IMR-90 (cell line): ENCODE results near the gene ATP10D. TPM values are rescaled to one million over a fixed set of nuclear protein-coding genes. Genes with fewer than 3 reads are reported as not detected.

Experiments used
- ATAC-seq: fragments of 200-7000 bp; cut with Tn5 transposase; 2 replicates; pipeline ENCODE4 v1.9.1; 2020; ENCODE audit warnings: low read depth, mild to moderate bottlenecking, moderate library complexity
- BruUV-seq: library from RNA; stranded (reverse); fragments of 400-500 nt; replicated peaks from 2 replicates; lab custom pipeline; 2021; lab: Mats Ljungman, UMichigan
- CTCF ChIA-PET: fragments of 300-600 bp; formaldehyde crosslinking; extraction: SDS; loops from one replicate; lab custom pipeline; 2021; ENCODE audit warnings: antibody characterized with exemption; lab: Yijun Ruan, JAX
- POLR2A ChIA-PET: fragments of 300-600 bp; sonication (Branson Sonifier 250); formaldehyde crosslinking; loops from one replicate; lab custom pipeline; 2022; ENCODE audit warnings: antibody characterized with exemption; ENCODE audit not compliant: unreplicated experiment; lab: Charles Lee
- DNase-seq: peaks from one replicate; pipeline ENCODE4 v3.0.0; 2013
- H2AFZ ChIP-seq: replicated peaks from 2 replicates; pipeline ENCODE3; 2013; ENCODE audit warnings: low read length, mild to moderate bottlenecking; ENCODE audit not compliant: poor library complexity
- H2AK5ac ChIP-seq: 2 replicates; pipeline ENCODE4 v1.6.1; 2013; ENCODE audit warnings: low read depth, low read length, inconsistent platforms
- H2AK9ac ChIP-seq: replicated peaks from 2 replicates; pipeline ENCODE3; 2013; ENCODE audit warnings: mild to moderate bottlenecking, low read depth, low read length, moderate library complexity; ENCODE audit not compliant: poor library complexity
- H2BK120ac ChIP-seq: 2 replicates; pipeline ENCODE4 v1.6.1; 2013; ENCODE audit warnings: low read depth, low read length, inconsistent platforms
- H2BK15ac ChIP-seq: 3 replicates; pipeline ENCODE4 v1.6.1; 2013; ENCODE audit warnings: low read depth, low read length, inconsistent platforms
- H2BK20ac ChIP-seq: 2 replicates; pipeline ENCODE4 v1.6.1; 2013; ENCODE audit warnings: low read depth, mild to moderate bottlenecking, inconsistent platforms, low read length, moderate library complexity
- H2BK5ac ChIP-seq: 2 replicates; pipeline ENCODE4 v1.6.1; 2013; ENCODE audit warnings: mild to moderate bottlenecking, low read depth, low read length, inconsistent platforms; ENCODE audit not compliant: poor library complexity, severe bottlenecking
- H3K14ac ChIP-seq: replicated peaks from 2 replicates; pipeline ENCODE4 v1.6.1; 2013; ENCODE audit warnings: low read depth, low read length, inconsistent platforms
- H3K18ac ChIP-seq: 2 replicates; pipeline ENCODE4 v1.6.1; 2013; ENCODE audit warnings: low read depth, low read length, control low read depth
- H3K23ac ChIP-seq: 2 replicates; pipeline ENCODE4 v1.6.1; 2013; ENCODE audit warnings: low read depth, low read length, inconsistent platforms
- H3K27ac ChIP-seq: 2 replicates; pipeline ENCODE4 v1.5.1; 2013; ENCODE audit warnings: mild to moderate bottlenecking, control low read depth, low read length; ENCODE audit not compliant: insufficient read depth
- H3K27me3 ChIP-seq: 2 replicates; pipeline ENCODE4 v1.6.1; 2013; ENCODE audit warnings: low read length; ENCODE audit not compliant: control insufficient read depth, insufficient read depth
- H3K36me3 ChIP-seq: 2 replicates; pipeline ENCODE4 v1.6.1; 2013; ENCODE audit warnings: low read length, mixed read lengths; ENCODE audit not compliant: control insufficient read depth, insufficient read depth
- H3K4ac ChIP-seq: 2 replicates; pipeline ENCODE4 v1.6.1; 2013; ENCODE audit warnings: low read depth, low read length, inconsistent platforms
- H3K4me1 ChIP-seq: 2 replicates; pipeline ENCODE4 v1.6.1; 2013; ENCODE audit warnings: low read length, mixed read lengths; ENCODE audit not compliant: control insufficient read depth, insufficient read depth
- H3K4me2 ChIP-seq: 2 replicates; pipeline ENCODE4 v1.6.1; 2013; ENCODE audit warnings: low read depth, mild to moderate bottlenecking, control low read depth, low read length, moderate library complexity
- H3K4me3 ChIP-seq: 2 replicates; pipeline ENCODE4 v1.5.1; 2013; ENCODE audit warnings: low read depth, mild to moderate bottlenecking, control low read depth, low read length, moderate library complexity; ENCODE audit not compliant: insufficient read depth
- H3K56ac ChIP-seq: 2 replicates; pipeline ENCODE4 v1.6.1; 2013; ENCODE audit warnings: low read length, inconsistent platforms; ENCODE audit not compliant: insufficient read depth; ENCODE audit errors: extremely low read depth
- H3K79me1 ChIP-seq, 2 experiments: 2 replicates each; pipeline ENCODE4 v1.6.1; 2013; ENCODE audit warnings: low read length in 2 of 2, inconsistent platforms in 1 of 2, low read depth in 1 of 2
- H3K9ac ChIP-seq: 2 replicates; pipeline ENCODE4 v1.6.1; 2013; ENCODE audit warnings: low read depth, low read length, control low read depth
- H3K9me1 ChIP-seq: 2 replicates; pipeline ENCODE4 v1.6.1; 2013; ENCODE audit warnings: low read length, inconsistent platforms; ENCODE audit not compliant: insufficient read depth
- H3K9me3 ChIP-seq: 2 replicates; pipeline ENCODE4 v1.6.1; 2013; ENCODE audit warnings: low read length; ENCODE audit not compliant: control insufficient read depth, insufficient read depth
- H4K20me1 ChIP-seq: 2 replicates; pipeline ENCODE4 v1.6.1; 2013; ENCODE audit warnings: low read length, inconsistent platforms; ENCODE audit not compliant: insufficient read depth
- H4K5ac ChIP-seq: 2 replicates; pipeline ENCODE4 v1.6.1; 2013; ENCODE audit warnings: mild to moderate bottlenecking, low read depth, low read length, control low read depth
- H4K8ac ChIP-seq, 2 experiments: 2 replicates each; pipeline ENCODE4 v1.6.1; 2013; ENCODE audit warnings: low read depth in 2 of 2, low read length in 2 of 2, control low read depth in 1 of 2, inconsistent platforms in 1 of 2
- H4K91ac ChIP-seq: 2 replicates; pipeline ENCODE4 v1.6.1; 2013; ENCODE audit warnings: low read depth, low read length, inconsistent platforms; ENCODE audit not compliant: insufficient read depth
- BHLHE40 ChIP-seq: fragments of 150-350 bp; IDR thresholded peaks from 2 replicates; pipeline ENCODE4 v1.6.1; 2016; ENCODE audit warnings: mild to moderate bottlenecking, low read depth, low read length
- CEBPB ChIP-seq: IDR thresholded peaks from 2 replicates; pipeline ENCODE4 v1.6.1; 2012; ENCODE audit warnings: low read depth, low read length, improper control_type of control experiment
- CHD1 ChIP-seq: IDR thresholded peaks from 2 replicates; pipeline ENCODE4 v1.6.1; 2012; ENCODE audit warnings: low read depth, low read length, improper control_type of control experiment
- MAFK ChIP-seq: IDR thresholded peaks from 2 replicates; pipeline ENCODE4 v1.6.1; 2012; ENCODE audit warnings: low read depth, low read length, improper control_type of control experiment
- MAZ ChIP-seq: IDR thresholded peaks from 2 replicates; pipeline ENCODE4 v1.6.1; 2012; ENCODE audit warnings: low read depth, mild to moderate bottlenecking, low read length, improper control_type of control experiment, moderate library complexity, borderline replicate concordance
- RAD21 ChIP-seq: IDR thresholded peaks from 2 replicates; pipeline ENCODE4 v1.6.1; 2012; ENCODE audit warnings: low read length, improper control_type of control experiment
- RCOR1 ChIP-seq: IDR thresholded peaks from 2 replicates; pipeline ENCODE4 v1.6.1; 2012; ENCODE audit warnings: mild to moderate bottlenecking, low read length, improper control_type of control experiment; ENCODE audit not compliant: insufficient replicate concordance
- SMC3 ChIP-seq: fragments of 150-350 bp; IDR thresholded peaks from 2 replicates; pipeline ENCODE4 v1.6.1; 2016; ENCODE audit warnings: low read depth, mild to moderate bottlenecking, antibody characterized with exemption, low read length, moderate library complexity
- WGBS, 2 experiments: methylation state at CpG; one replicate each; pipeline versions ENCODE4 v1.1.5 to v1.1.7; 2013; ENCODE audit warnings: missing lambda C conversion rate in 2 of 2; ENCODE audit not compliant: insufficient read length in 1 of 2; ENCODE audit errors: extremely low coverage in 2 of 2; 5-methylcytosine and 5-hydroxymethylcytosine counted together
- dilution Hi-C: fragments of 300-500 bp; cut with HindIII; formaldehyde crosslinking; loops from one replicate; pipeline ENCODE4 v1.14.3; 2018; ENCODE audit warnings: low sequenced_read_pairs; ENCODE audit not compliant: unreplicated experiment
- in situ Hi-C: fragments of 300-500 bp; cut with MboI; formaldehyde crosslinking; loops from 3 replicates; pipeline ENCODE4 v1.14.3; 2019; ENCODE audit warnings: low sequenced_read_pairs, inconsistent platforms, mixed read lengths
- intact Hi-C: fragments of 100-400 bp; cut with micrococcal nuclease; formaldehyde crosslinking; loops from 2 replicates; pipeline ENCODE4 v1.10.0; 2022
- polyA plus RNA-seq, 3 experiments: library from polyadenylated mRNA; depleted of rRNA; stranded (reverse); fragments of >200 nt; gene quantifications; 2 replicates each; pipeline ENCODE4 v1.2.3, GENCODE V29; 2012; ENCODE audit warnings: low replicate concordance in 1 of 3
- total RNA-seq: library from RNA; depleted of rRNA; stranded (reverse); fragments of >200 nt; gene quantifications from 2 replicates; pipeline ENCODE4 v1.2.3, GENCODE V29; 2012
- TF ChIP-seq, protein P1 (sequence below): conservative IDR thresholded peaks from 2 replicates; pipeline ENCODE4 v1.5.1; 2012; ENCODE audit warnings: mild to moderate bottlenecking, low read depth, low read length, improper control_type of control experiment

The ATP10D gene
- total and polyA plus RNA-seq, 2 of the 4 experiments (the other 2 are of a cell fraction), result 28.9 to 135 TPM

- 0 out of 2 replicates have a peak, but pooled peaks cover 2% of the 10 kb centered on the region for H3K36me3 ChIP-seq
- H4K5ac ChIP-seq, result no peak overlapping the region
- no TSS peak for BruUV-seq
- H3K9me3 ChIP-seq, result no peaks in the 10 kb centered on the region
- ChIA-PET POLR2A (no interaction called here), CTCF (no interaction called here)
- intact Hi-C loops (no loop called here), in situ Hi-C loops (no loop called here), dilution Hi-C loops (no loop called here)
- no CpG with 5 or more reads among the region's 4 CpGs for WGBS, 2 experiments
- no peak overlapping the region for H3K23ac ChIP-seq
- H2BK20ac ChIP-seq, result no peak overlapping the region
- no peak overlapping the region for H2BK5ac ChIP-seq
- no peak for DNase-seq
- H3K18ac ChIP-seq, result no peak overlapping the region
- H2BK15ac ChIP-seq, result no peak overlapping the region
- H4K91ac ChIP-seq, result no peak overlapping the region
- H3K27ac ChIP-seq, result no peak overlapping the region
- peaks cover 15 to 40% of the 10 kb centered on the region in 2 experiments for H3K79me1 ChIP-seq
- peaks cover 3% of the 10 kb centered on the region; the same call in 1 of the 2 replicates for H3K4me1 ChIP-seq
- no peaks in the 10 kb centered on the region for H4K20me1 ChIP-seq
- H3K27me3 ChIP-seq, result no peaks in the 10 kb centered on the region
- no peak overlapping the region for H2BK120ac ChIP-seq
- no peak for ATAC-seq
- H3K56ac ChIP-seq, result no peak overlapping the region
- peaks cover 7% of the 10 kb centered on the region; the same call in 1 of the 2 replicates for H3K9me1 ChIP-seq
- no peak overlapping the region for H3K9ac ChIP-seq
- H3K4ac ChIP-seq, result no peak overlapping the region
- no peak overlapping the region for H2AK5ac ChIP-seq
- H3K4me3 ChIP-seq, result no peak overlapping the region
- no peak overlapping the region for H3K14ac ChIP-seq
- H2AFZ ChIP-seq, result no peak overlapping the region
- no peak overlapping the region for H4K8ac ChIP-seq
- H3K4me2 ChIP-seq, result no peak overlapping the region
- H2AK9ac ChIP-seq, result no peak overlapping the region
- TF ChIP-seq RCOR1 (no peak), CEBPB (no peak), CHD1 (no peak), MAFK (no peak), SMC3 (no peak), RAD21 (no peak), MAZ (no peak), BHLHE40 (no peak)
- TF ChIP-seq, protein P1, sequence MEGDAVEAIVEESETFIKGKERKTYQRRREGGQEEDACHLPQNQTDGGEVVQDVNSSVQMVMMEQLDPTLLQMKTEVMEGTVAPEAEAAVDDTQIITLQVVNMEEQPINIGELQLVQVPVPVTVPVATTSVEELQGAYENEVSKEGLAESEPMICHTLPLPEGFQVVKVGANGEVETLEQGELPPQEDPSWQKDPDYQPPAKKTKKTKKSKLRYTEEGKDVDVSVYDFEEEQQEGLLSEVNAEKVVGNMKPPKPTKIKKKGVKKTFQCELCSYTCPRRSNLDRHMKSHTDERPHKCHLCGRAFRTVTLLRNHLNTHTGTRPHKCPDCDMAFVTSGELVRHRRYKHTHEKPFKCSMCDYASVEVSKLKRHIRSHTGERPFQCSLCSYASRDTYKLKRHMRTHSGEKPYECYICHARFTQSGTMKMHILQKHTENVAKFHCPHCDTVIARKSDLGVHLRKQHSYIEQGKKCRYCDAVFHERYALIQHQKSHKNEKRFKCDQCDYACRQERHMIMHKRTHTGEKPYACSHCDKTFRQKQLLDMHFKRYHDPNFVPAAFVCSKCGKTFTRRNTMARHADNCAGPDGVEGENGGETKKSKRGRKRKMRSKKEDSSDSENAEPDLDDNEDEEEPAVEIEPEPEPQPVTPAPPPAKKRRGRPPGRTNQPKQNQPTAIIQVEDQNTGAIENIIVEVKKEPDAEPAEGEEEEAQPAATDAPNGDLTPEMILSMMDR, result no peak
These were observed 9.0 kb downstream of the ATP10D start for GRCh38 chr4:47494124-47494430.
